Fibroblast of lung (primary cell): ENCODE results near the gene LDLRAD4. TPM values are rescaled to one million over a fixed set of nuclear protein-coding genes. Genes with fewer than 3 reads are reported as not detected.

Source experiments
- DNase-seq, 2 donors: peaks; one replicate each; pipeline versions ENCODE4 v3.0.0 to v3.0.0-alpha.2; 2010; ENCODE audit warnings: low read depth in 2 of 2
- H2AFZ ChIP-seq: 2 replicates; pipeline ENCODE4 v1.5.1; 2012; ENCODE audit warnings: low read length, control low read depth, inconsistent platforms
- H3K27ac ChIP-seq: 2 replicates; pipeline ENCODE4 v1.5.1; 2011; ENCODE audit warnings: low read length, control low read depth; ENCODE audit not compliant: insufficient read depth
- H3K27me3 ChIP-seq: 2 replicates; pipeline ENCODE4 v1.5.1; 2011; ENCODE audit warnings: mild to moderate bottlenecking, low read length; ENCODE audit not compliant: control insufficient read depth, insufficient read depth
- H3K36me3 ChIP-seq: 2 replicates; pipeline ENCODE4 v1.5.1; 2011; ENCODE audit warnings: low read length; ENCODE audit not compliant: control insufficient read depth, insufficient read depth
- H3K4me1 ChIP-seq: 2 replicates; pipeline ENCODE4 v1.5.1; 2011; ENCODE audit warnings: low read length; ENCODE audit not compliant: control insufficient read depth, insufficient read depth; ENCODE audit errors: extremely low read depth
- H3K4me2 ChIP-seq: 2 replicates; pipeline ENCODE4 v1.5.1; 2011; ENCODE audit warnings: low read length, control low read depth; ENCODE audit not compliant: insufficient read depth; ENCODE audit errors: extremely low read depth
- H3K4me3 ChIP-seq, 4 experiments: fragments of 200-600 bp in 1 of 4; sonication (generic) in 1 of 4; replicated peaks in 1 of 4; 2 replicates each; pipeline ENCODE4 v1.5.1; 2011 to 2016; ENCODE audit warnings: low read length in 4 of 4, low read depth in 3 of 4, mild to moderate bottlenecking in 3 of 4, control low read depth in 2 of 4, inconsistent platforms in 1 of 4, mixed read lengths in 1 of 4; ENCODE audit not compliant: insufficient read depth in 1 of 4; ENCODE audit errors: control extremely low read depth in 1 of 4
- H3K79me2 ChIP-seq: 2 replicates; pipeline ENCODE4 v1.5.1; 2012; ENCODE audit warnings: mild to moderate bottlenecking, low read length, inconsistent platforms; ENCODE audit not compliant: control insufficient read depth, insufficient read depth
- H3K9ac ChIP-seq: 2 replicates; pipeline ENCODE4 v1.5.1; 2011; ENCODE audit warnings: mild to moderate bottlenecking, low read length, control low read depth; ENCODE audit not compliant: insufficient read depth
- H3K9me3 ChIP-seq: 2 replicates; pipeline ENCODE4 v1.5.1; 2012; ENCODE audit warnings: low read depth, low read length; ENCODE audit not compliant: control insufficient read depth, insufficient read depth
- H4K20me1 ChIP-seq: 2 replicates; pipeline ENCODE4 v1.5.1; 2011; ENCODE audit warnings: low read length; ENCODE audit not compliant: control insufficient read depth, insufficient read depth; ENCODE audit errors: extremely low read depth
- EZH2 ChIP-seq: IDR thresholded peaks from 2 replicates; pipeline ENCODE4 v1.5.1; 2012; ENCODE audit warnings: low read length, control low read depth, mild to moderate bottlenecking; ENCODE audit errors: missing control alignments
- polyA plus RNA-seq, 2 donors: library from polyadenylated mRNA; depleted of rRNA in 1 of 2; stranded (reverse) in 1 of 2; unstranded in 1 of 2; fragments of >200 nt; gene quantifications; 2 replicates each; pipeline ENCODE4 v1.2.1, GENCODE V29; 2011 to 2012; ENCODE audit warnings: missing spikeins in 1 of 2
- total RNA-seq: library from RNA; depleted of rRNA; stranded (reverse); fragments of >200 nt; gene quantifications from 2 replicates; pipeline ENCODE4 v1.2.1, GENCODE V29; 2014
- TF ChIP-seq, protein P1 (sequence below), 2 donors: IDR thresholded peaks in 1 of 2; conservative IDR thresholded peaks in 1 of 2; 1 replicate in 1 of 2; 2 replicates in 1 of 2; pipeline ENCODE4 v1.5.1; 2011 to 2012; ENCODE audit warnings: low read length in 2 of 2, control low read depth in 1 of 2, inconsistent platforms in 1 of 2, low read depth in 1 of 2, mild to moderate bottlenecking in 1 of 2

The LDLRAD4 gene
- total and polyA plus RNA-seq, 2 donors (not counting 1 experiment from before 2014, with no cell fraction given) = not detected

DNA sequence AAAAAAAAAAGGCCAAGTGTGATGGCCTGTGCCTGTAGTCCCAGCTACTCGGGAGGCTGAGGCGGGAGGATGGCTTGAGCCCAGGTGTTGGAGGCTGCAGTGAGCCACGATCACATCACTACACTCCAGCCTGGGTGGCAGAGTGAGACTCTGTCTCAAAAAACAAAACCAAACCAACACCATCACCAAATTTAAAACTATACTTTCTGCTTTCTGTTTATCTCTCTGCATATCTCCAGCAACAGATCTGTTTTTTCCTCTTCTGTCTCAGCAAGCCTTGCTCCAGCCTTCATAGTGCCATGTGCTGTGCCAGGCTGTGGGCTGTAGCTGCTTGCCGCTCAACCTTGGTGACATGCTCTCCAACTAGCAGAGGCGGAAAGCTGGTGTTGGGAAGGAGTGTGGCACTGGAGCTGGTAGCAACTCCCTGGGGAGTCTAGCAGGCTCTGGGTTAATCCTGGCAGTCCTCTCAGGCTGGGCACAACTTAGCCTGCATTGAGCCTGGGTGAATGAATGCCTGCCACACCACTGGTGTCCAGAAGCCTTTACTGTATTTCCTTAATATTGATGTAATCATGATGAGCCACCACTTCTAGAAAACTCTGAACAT is 204.1 kb downstream of the LDLRAD4 start:
- no peak overlapping the region for H3K9ac ChIP-seq

GRCh38 chr18:13423352-13423751 is 204.8 kb downstream of the LDLRAD4 start:
- no peaks in the 10 kb centered on the region for H3K9me3 ChIP-seq
- no peaks in the 10 kb centered on the region for H4K20me1 ChIP-seq
- DNase-seq = no peak
- no peaks in the 10 kb centered on the region for H3K79me2 ChIP-seq
- TF ChIP-seq EZH2 = no peak
- TF ChIP-seq, protein P1, sequence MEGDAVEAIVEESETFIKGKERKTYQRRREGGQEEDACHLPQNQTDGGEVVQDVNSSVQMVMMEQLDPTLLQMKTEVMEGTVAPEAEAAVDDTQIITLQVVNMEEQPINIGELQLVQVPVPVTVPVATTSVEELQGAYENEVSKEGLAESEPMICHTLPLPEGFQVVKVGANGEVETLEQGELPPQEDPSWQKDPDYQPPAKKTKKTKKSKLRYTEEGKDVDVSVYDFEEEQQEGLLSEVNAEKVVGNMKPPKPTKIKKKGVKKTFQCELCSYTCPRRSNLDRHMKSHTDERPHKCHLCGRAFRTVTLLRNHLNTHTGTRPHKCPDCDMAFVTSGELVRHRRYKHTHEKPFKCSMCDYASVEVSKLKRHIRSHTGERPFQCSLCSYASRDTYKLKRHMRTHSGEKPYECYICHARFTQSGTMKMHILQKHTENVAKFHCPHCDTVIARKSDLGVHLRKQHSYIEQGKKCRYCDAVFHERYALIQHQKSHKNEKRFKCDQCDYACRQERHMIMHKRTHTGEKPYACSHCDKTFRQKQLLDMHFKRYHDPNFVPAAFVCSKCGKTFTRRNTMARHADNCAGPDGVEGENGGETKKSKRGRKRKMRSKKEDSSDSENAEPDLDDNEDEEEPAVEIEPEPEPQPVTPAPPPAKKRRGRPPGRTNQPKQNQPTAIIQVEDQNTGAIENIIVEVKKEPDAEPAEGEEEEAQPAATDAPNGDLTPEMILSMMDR (conservative IDR thresholded peaks at IDR 0.05 in 1 of 2, IDR thresholded peaks at IDR 0.05 in 1 of 2; ENCODE audit: low read depth in 1 of 2, low read length in 2 of 2) = no peak
- H2AFZ ChIP-seq = no peak overlapping the region
- H3K4me2 ChIP-seq = no peak overlapping the region
- H3K27ac ChIP-seq = no peak overlapping the region
- no peak overlapping the region for H3K4me3 ChIP-seq
- H3K27me3 ChIP-seq = no peaks in the 10 kb centered on the region
- no peaks in the 10 kb centered on the region for H3K4me1 ChIP-seq
- no peaks in the 10 kb centered on the region for H3K36me3 ChIP-seq
- H3K9ac ChIP-seq = no peak overlapping the region

More for the DNA sequence above, 204.1 kb downstream of the LDLRAD4 start:
- Histone ChIP-seq H3K79me2 (no peaks in the 10 kb centered on the region), H3K9me3 (no peaks in the 10 kb centered on the region), H3K27ac (no peak overlapping the region), H3K4me3 (no peak overlapping the region), H3K27me3 (no peaks in the 10 kb centered on the region), H3K36me3 (no peaks in the 10 kb centered on the region), H3K4me2 (no peak overlapping the region), H2AFZ (no peak overlapping the region), H3K4me1 (no peaks in the 10 kb centered on the region), H4K20me1 (no peaks in the 10 kb centered on the region)
- no peak for DNase-seq
- TF ChIP-seq EZH2 = no peak
- TF ChIP-seq, protein P1 (conservative IDR thresholded peaks at IDR 0.05 in 1 of 2, IDR thresholded peaks at IDR 0.05 in 1 of 2; ENCODE audit: low read depth in 1 of 2, low read length in 2 of 2) = no peak

GRCh38 chr18:13424363-13424762 is 205.8 kb downstream of the LDLRAD4 start:
- DNase-seq = no peak
- no peak for TF ChIP-seq EZH2
- TF ChIP-seq, protein P1 (conservative IDR thresholded peaks at IDR 0.05 in 1 of 2, IDR thresholded peaks at IDR 0.05 in 1 of 2; ENCODE audit: low read depth in 1 of 2, low read length in 2 of 2) = no peak
- H3K4me3 ChIP-seq = no peak overlapping the region

More at GRCh38 chr18:13424363-13424762, 205.8 kb downstream of the LDLRAD4 start:
- Histone ChIP-seq H3K9me3 (no peaks in the 10 kb centered on the region), H3K79me2 (no peaks in the 10 kb centered on the region), H3K4me2 (no peak overlapping the region), H3K36me3 (no peaks in the 10 kb centered on the region), H3K27me3 (no peaks in the 10 kb centered on the region), H3K27ac (no peak overlapping the region), H4K20me1 (no peaks in the 10 kb centered on the region), H3K4me1 (no peaks in the 10 kb centered on the region), H3K9ac (no peak overlapping the region), H2AFZ (no peak overlapping the region)
